Nephron (organoid): ENCODE measurements around the gene KCNT2.

Experiments
- H3K27ac Mint-ChIP-seq, 3 experiments: 2 replicates each; pipeline ENCODE4 v1.8.0; 2020; ENCODE audit warnings: mixed read lengths in 3 of 3, mild to moderate bottlenecking in 2 of 3, moderate library complexity in 1 of 3
- H3K27me3 Mint-ChIP-seq: 2 replicates; pipeline ENCODE4 v1.8.0; 2021; ENCODE audit warnings: low read depth, mild to moderate bottlenecking, moderate library complexity, mixed read lengths
- H3K36me3 Mint-ChIP-seq: 2 replicates; pipeline ENCODE4 v1.8.0; 2020; ENCODE audit warnings: low read depth, mixed read lengths
- H3K4me1 Mint-ChIP-seq: 2 replicates; pipeline ENCODE4 v1.8.0; 2020; ENCODE audit warnings: mixed read lengths
- H3K4me3 Mint-ChIP-seq, 3 experiments: 2 replicates each; pipeline ENCODE4 v1.8.0; 2020; ENCODE audit warnings: mild to moderate bottlenecking in 3 of 3, mixed read lengths in 3 of 3, moderate library complexity in 2 of 3
- H3K9me3 Mint-ChIP-seq: 2 replicates; pipeline ENCODE4 v1.8.0; 2020; ENCODE audit warnings: mixed read lengths
- TF ChIP-seq, protein P1 (sequence below), 3 experiments: fragments of 200-600 bp; sonication (generic); IDR thresholded peaks; one replicate each; pipeline ENCODE4 v1.5.0; 2021; ENCODE audit warnings: antibody characterized with exemption in 3 of 3; ENCODE audit not compliant: unreplicated experiment in 3 of 3

The KCNT2 gene

DNA sequence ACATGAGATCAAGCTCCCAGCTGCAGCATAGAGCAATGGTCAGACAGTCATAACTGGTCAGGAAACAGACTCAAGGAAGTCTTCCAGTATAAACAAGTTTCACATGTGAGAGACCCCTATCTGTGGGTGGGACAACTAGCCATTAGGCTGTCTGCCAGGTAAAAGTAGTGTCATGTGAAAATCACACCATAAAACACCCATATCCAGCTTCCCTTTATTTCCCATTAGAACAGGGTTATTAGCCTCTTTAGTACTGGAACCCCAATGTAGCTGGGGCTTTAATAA lies 426.7 kb downstream of the KCNT2 start:
- H3K9me3 Mint-ChIP-seq = peaks cover 3% of the 10 kb centered on the region
- peak overlapping the region; percentile 32 to 72 (median 44) for H3K27ac Mint-ChIP-seq

DNA sequence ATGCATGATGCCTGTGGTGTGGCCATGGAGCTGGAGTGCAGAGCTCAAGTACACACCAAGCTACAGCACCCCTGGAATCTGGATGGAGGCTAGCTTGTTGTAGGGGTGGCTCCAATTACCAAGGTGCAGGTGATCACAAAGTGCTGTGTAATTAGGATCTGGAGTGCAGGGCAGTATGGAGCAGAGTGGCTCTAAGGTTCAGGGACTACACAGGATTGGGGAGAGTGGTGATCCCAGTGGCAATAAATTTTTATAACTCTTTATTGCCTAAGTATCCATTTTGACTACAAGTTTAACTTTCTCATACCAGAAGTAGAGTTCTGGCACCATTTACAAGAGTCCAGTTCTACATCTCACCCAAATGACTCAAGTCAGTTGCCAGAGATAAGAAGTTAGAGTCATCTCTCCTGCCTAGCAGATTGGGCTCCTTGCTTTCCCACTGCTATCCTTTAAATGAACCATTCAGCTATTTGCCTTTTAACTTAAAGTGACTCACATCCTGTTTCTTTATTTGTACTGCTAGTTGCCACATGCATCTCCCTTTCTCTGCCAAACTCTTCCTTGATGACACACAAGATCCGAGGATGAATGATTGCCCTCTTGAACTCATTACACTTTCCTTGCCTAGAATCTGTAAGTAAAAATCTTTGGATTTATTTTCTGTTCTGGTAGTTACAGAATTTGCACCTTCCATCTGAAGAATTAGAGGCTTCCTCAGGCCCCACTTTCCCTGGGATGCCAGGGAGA lies 427.2 kb downstream of the KCNT2 start:
- H3K4me3 Mint-ChIP-seq = no peak overlapping the region
- H3K27ac Mint-ChIP-seq = peak overlapping the region; percentile 32 to 72 (median 44)
- no peaks in the 10 kb centered on the region for H3K27me3 Mint-ChIP-seq
- TF ChIP-seq, protein P1, sequence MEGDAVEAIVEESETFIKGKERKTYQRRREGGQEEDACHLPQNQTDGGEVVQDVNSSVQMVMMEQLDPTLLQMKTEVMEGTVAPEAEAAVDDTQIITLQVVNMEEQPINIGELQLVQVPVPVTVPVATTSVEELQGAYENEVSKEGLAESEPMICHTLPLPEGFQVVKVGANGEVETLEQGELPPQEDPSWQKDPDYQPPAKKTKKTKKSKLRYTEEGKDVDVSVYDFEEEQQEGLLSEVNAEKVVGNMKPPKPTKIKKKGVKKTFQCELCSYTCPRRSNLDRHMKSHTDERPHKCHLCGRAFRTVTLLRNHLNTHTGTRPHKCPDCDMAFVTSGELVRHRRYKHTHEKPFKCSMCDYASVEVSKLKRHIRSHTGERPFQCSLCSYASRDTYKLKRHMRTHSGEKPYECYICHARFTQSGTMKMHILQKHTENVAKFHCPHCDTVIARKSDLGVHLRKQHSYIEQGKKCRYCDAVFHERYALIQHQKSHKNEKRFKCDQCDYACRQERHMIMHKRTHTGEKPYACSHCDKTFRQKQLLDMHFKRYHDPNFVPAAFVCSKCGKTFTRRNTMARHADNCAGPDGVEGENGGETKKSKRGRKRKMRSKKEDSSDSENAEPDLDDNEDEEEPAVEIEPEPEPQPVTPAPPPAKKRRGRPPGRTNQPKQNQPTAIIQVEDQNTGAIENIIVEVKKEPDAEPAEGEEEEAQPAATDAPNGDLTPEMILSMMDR (IDR thresholded peaks at IDR 0.05; ENCODE audit: unreplicated experiment in 3 of 3) = no peak
- peaks cover 4% of the 10 kb centered on the region for H3K4me1 Mint-ChIP-seq
- H3K9me3 Mint-ChIP-seq = peaks cover 1% of the 10 kb centered on the region
- H3K36me3 Mint-ChIP-seq = no peaks in the 10 kb centered on the region

More for the DNA sequence above, 426.7 kb downstream of the KCNT2 start:
- Mint-ChIP-seq H3K27me3 (no peaks in the 10 kb centered on the region), H3K4me3 (no peak overlapping the region), H3K36me3 (no peaks in the 10 kb centered on the region), H3K4me1 (peaks cover 4% of the 10 kb centered on the region)
- TF ChIP-seq, protein P1 (IDR thresholded peaks at IDR 0.05; ENCODE audit: unreplicated experiment in 3 of 3) = no peak

DNA sequence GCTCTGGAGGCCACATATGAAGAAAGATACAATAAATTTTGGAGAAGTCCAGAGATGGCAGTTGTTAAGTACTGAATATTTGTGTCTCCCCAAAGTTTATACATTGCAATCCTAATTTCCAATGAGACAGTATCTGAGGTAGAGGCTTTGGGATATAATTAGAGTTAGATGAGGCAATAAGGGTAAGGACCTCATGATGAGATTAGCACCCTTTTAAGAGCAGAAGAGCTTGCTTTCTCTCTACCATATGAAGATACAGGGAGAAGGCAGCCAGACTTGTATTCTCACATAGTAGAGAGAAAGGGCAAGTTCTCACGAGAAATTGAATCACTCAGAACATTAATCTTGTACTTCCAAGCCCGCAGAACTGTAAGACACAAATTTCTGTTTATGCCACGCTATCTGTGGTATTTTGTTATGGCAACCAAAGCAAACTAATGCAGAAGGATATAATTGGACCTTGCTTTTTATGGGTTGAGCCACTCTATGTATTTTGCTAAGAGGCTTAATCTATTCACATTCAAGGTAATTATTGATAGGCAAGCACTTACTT lies 430.1 kb downstream of the KCNT2 start:
- Mint-ChIP-seq H3K9me3 (no peaks in the 10 kb centered on the region), H3K4me1 (peaks cover 4% of the 10 kb centered on the region), H3K36me3 (no peaks in the 10 kb centered on the region), H3K27me3 (no peaks in the 10 kb centered on the region), H3K27ac (no peak overlapping the region), H3K4me3 (no peak overlapping the region)
- TF ChIP-seq, protein P1 (IDR thresholded peaks at IDR 0.05; ENCODE audit: unreplicated experiment in 3 of 3) = no peak
